HepG2 (cell line): ENCODE results near the gene GATAD2B. TPM values are rescaled to one million over a fixed set of nuclear protein-coding genes. Genes with fewer than 3 reads are reported as not detected.
A peak's percentile ranks its signal among the peaks of the same experiment; 100 is the strongest.

ENCODE experiments used
- AKNA ChIP-seq: sonication (generic); formaldehyde crosslinking; IDR thresholded peaks from 2 replicates; pipeline ENCODE4 v1.4.0; 2020; ENCODE audit warnings: missing genetic modification reagents, borderline replicate concordance
- ATRX ChIP-seq: sonication (generic); formaldehyde crosslinking; IDR thresholded peaks from 2 replicates; pipeline ENCODE4 v1.4.0; 2020; ENCODE audit warnings: missing genetic modification reagents, borderline replicate concordance
- DRAP1 ChIP-seq: IDR thresholded peaks from 2 replicates; pipeline ENCODE4 v1.6.1; 2016; ENCODE audit warnings: missing genetic modification reagents, missing compliant biosample characterization
- E2F1 ChIP-seq: sonication (generic); formaldehyde crosslinking; IDR thresholded peaks from 2 replicates; pipeline ENCODE4 v1.5.0; 2020; ENCODE audit warnings: missing genetic modification reagents
- FOXP1 ChIP-seq, 2 experiments: fragments of 450-650 bp in 1 of 2; IDR thresholded peaks; 2 replicates each; pipeline ENCODE4 v1.6.1; 2017 to 2018; ENCODE audit warnings: antibody characterized with exemption in 1 of 2
- GLI4 ChIP-seq: sonication (generic); formaldehyde crosslinking; IDR thresholded peaks from 2 replicates; pipeline ENCODE4 v1.5.1; 2020; ENCODE audit warnings: missing genetic modification reagents, mild to moderate bottlenecking, moderate library complexity, borderline replicate concordance
- HMG20A ChIP-seq: IDR thresholded peaks from 2 replicates; pipeline ENCODE4 v1.6.1; 2016; ENCODE audit warnings: borderline replicate concordance
- IKZF1 ChIP-seq: fragments of 450-650 bp; IDR thresholded peaks from 2 replicates; pipeline ENCODE4 v1.7.1; 2016
- ISX ChIP-seq: sonication (generic); formaldehyde crosslinking; conservative IDR thresholded peaks from 2 replicates; pipeline ENCODE4 v1.5.0; 2020; ENCODE audit warnings: missing genetic modification reagents
- KDM6A ChIP-seq: IDR thresholded peaks from 2 replicates; pipeline ENCODE4 v1.6.1; 2016; ENCODE audit warnings: low read depth
- KLF9 ChIP-seq: IDR thresholded peaks from 2 replicates; pipeline ENCODE4 v1.6.1; 2016; ENCODE audit warnings: low read depth
- MED13 ChIP-seq: sonication (generic); formaldehyde crosslinking; IDR thresholded peaks from 2 replicates; pipeline ENCODE4 v1.5.0; 2020; ENCODE audit warnings: missing genetic modification reagents
- MXD1 ChIP-seq: sonication (generic); formaldehyde crosslinking; IDR thresholded peaks from 2 replicates; pipeline ENCODE4 v1.4.0; 2020; ENCODE audit warnings: mild to moderate bottlenecking, missing genetic modification reagents
- PRPF4 ChIP-seq: fragments of 200-400 bp; formaldehyde crosslinking; IDR thresholded peaks from 2 replicates; pipeline ENCODE4 v1.6.1; 2016; ENCODE audit warnings: low read length, low read depth; ENCODE audit not compliant: poor library complexity, severe bottlenecking
- SNAPC2 ChIP-seq: sonication (generic); formaldehyde crosslinking; IDR thresholded peaks from 2 replicates; pipeline ENCODE4 v1.8.1; 2022; ENCODE audit warnings: mild to moderate bottlenecking, missing genetic modification reagents
- ZNF10 ChIP-seq: sonication (generic); formaldehyde crosslinking; IDR thresholded peaks from 2 replicates; pipeline ENCODE4 v1.4.0; 2020; ENCODE audit warnings: mild to moderate bottlenecking, low read depth, missing genetic modification reagents, borderline replicate concordance
- ZNF121 ChIP-seq: sonication (generic); formaldehyde crosslinking; IDR thresholded peaks from 2 replicates; pipeline ENCODE4 v1.5.0; 2020; ENCODE audit warnings: mild to moderate bottlenecking, missing genetic modification reagents
- ZNF232 ChIP-seq: sonication (generic); formaldehyde crosslinking; IDR thresholded peaks from 2 replicates; pipeline ENCODE4 v1.4.0; 2020; ENCODE audit warnings: missing genetic modification reagents, borderline replicate concordance
- ZNF326 ChIP-seq: sonication (generic); formaldehyde crosslinking; IDR thresholded peaks from 2 replicates; pipeline ENCODE4 v1.4.0; 2020; ENCODE audit warnings: missing genetic modification reagents, borderline replicate concordance
- ZNF333 ChIP-seq: sonication (generic); formaldehyde crosslinking; IDR thresholded peaks from 2 replicates; pipeline ENCODE4 v1.4.0; 2020; ENCODE audit warnings: mild to moderate bottlenecking, missing genetic modification reagents, borderline replicate concordance
- ZNF510 ChIP-seq: sonication (generic); formaldehyde crosslinking; IDR thresholded peaks from 2 replicates; pipeline ENCODE4 v1.4.0; 2020; ENCODE audit warnings: low read depth, mild to moderate bottlenecking, missing genetic modification reagents
- ZNF549 ChIP-seq: sonication (generic); formaldehyde crosslinking; IDR thresholded peaks from 2 replicates; pipeline ENCODE4 v1.5.0; 2020; ENCODE audit warnings: missing genetic modification reagents
- ZNF570 ChIP-seq: sonication (generic); formaldehyde crosslinking; IDR thresholded peaks from 2 replicates; pipeline ENCODE4 v1.4.0; 2020; ENCODE audit warnings: mild to moderate bottlenecking, missing genetic modification reagents, borderline replicate concordance
- ZNF614 ChIP-seq: IDR thresholded peaks from 2 replicates; pipeline ENCODE4 v1.6.1; 2018; ENCODE audit warnings: missing biosample characterization, missing genetic modification reagents, inconsistent platforms, borderline replicate concordance
- polyA plus RNA-seq, 8 experiments: library from polyadenylated mRNA; depleted of rRNA in 3 of 8; stranded (reverse) in 7 of 8; unstranded in 1 of 8; fragments of >200 nt; fragmentation: Illumina TruSeq in 4 of 8; extraction: Trizol in 4 of 8; gene quantifications; 2 replicates each; pipeline versions ENCODE4 v1.2.1 to v1.2.3, GENCODE V29; 2011 to 2016; ENCODE audit warnings: low read depth in 4 of 8, missing spikeins in 1 of 8, mixed read lengths in 1 of 8; ENCODE audit not compliant: insufficient read depth in 1 of 8
- total RNA-seq, 5 experiments: library from RNA; depleted of rRNA; stranded (reverse); fragments of >200 nt; fragmentation: Illumina TruSeq; extraction: Trizol; gene quantifications; 2 replicates each; pipeline ENCODE4 v1.2.3, GENCODE V29; 2016; ENCODE audit warnings: low read depth in 1 of 5

GATAD2B gene
- total and polyA plus RNA-seq, 2 of the 13 experiments (the other 11 are each of a cell fraction or from before 2014, with no cell fraction given): 3.2 to 5.2 TPM

- TF ChIP-seq E2F1 (CRISPR knock-in tag) (peak; percentile 69), ZNF121 (CRISPR knock-in tag) (peak; percentile 83), ZNF232 (CRISPR knock-in tag) (peak; percentile 60; the same call in 1 of the 2 replicates), HMG20A (no peak), KDM6A (no peak), MED13 (CRISPR knock-in tag) (no peak), SNAPC2 (no peak), ISX (no peak), PRPF4 (no peak), ZNF570 (CRISPR knock-in tag) (no peak), FOXP1 (IDR thresholded peaks at IDR 0.05) (no peak), FOXP1 (CRISPR knock-in tag; IDR thresholded peaks at IDR 0.05) (no peak), MXD1 (peak; percentile 73; the same call in 1 of the 2 replicates), IKZF1 (no peak), ZNF614 (CRISPR knock-in tag) (no peak), ZNF333 (CRISPR knock-in tag) (no peak), DRAP1 (CRISPR knock-in tag) (peak; percentile 79), GLI4 (no peak), KLF9 (CRISPR knock-in tag) (no peak), ZNF10 (CRISPR knock-in tag) (no peak), ZNF510 (CRISPR knock-in tag) (0 out of 2 replicates have a peak, but pooled peaks have one; percentile 76), ZNF549 (CRISPR knock-in tag) (no peak), ATRX (CRISPR knock-in tag) (no peak), AKNA (CRISPR knock-in tag) (peak; percentile 64; the same call in 1 of the 2 replicates), ZNF326 (CRISPR knock-in tag) (no peak)
Measured at GRCh38 chr1:153963030-153963849, 40.5 kb upstream of the GATAD2B start, which contains the start of gene SLC39A1 (continued).
